GM19397 (cell line): ENCODE results near the gene SESN1.
"Not testable (repeated sequence)": the region's sequence is repeated elsewhere in the genome, so short reads cannot be mapped to it uniquely, and the experiment has no call there.

Source experiments
- ATAC-seq: cut with Tn5 transposase; IDR thresholded peaks from one replicate; pipeline ENCODE4 v1.9.1; 2021; ENCODE audit warnings: mild to moderate bottlenecking, moderate library complexity; ENCODE audit not compliant: unreplicated experiment

Gene SESN1

DNA sequence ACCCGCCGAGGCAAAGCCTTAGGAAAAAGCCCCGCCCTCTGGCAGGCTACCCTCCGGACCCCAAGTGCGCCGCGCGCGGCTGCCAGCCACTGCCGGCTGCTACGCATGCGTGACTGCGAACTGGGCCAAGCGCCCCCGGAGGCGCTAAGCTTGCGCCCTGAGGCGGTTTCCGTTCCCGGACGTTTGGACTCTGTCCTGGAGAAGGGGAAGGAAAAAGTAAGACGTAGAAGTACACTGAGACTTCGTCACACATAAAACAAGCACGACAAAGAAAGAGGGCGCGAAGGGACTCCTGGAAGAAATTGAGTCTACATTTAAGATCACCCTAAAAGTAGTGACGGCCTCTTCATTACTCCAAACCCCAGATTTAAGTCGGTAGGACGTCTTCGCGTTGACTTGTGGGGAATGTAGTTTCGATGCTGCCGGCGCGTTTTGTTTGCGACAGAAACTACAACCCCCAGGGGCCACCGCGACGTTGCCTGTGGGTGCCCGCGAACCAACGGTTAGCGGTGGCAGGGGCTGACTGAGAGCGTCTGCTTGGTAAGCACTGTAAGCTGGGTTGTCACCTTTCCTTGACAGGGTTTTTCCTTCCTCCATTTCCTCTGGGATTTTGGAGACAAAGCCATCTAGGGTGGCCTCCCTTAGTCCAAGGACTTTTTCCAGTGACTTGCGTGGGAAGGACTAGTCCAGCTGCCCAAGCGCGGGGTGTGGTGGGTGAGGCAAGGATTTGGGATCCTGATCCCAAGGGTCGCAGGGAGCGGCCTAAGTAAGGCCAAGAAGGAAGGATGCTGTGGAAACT, 589 bp upstream of the SESN1 start, which contains the start of gene CEP57L1:
CEP57L1 (plus strand) TSS at position 472 of the 799 bp plus-strand sequence. CDS start 49,715 bp downstream, outside the sequence.
- peak; percentile 74 for ATAC-seq

GRCh38 chr6:109093732-109094415, 772 bp downstream of the SESN1 start:
- ATAC-seq, result no peak

DNA sequence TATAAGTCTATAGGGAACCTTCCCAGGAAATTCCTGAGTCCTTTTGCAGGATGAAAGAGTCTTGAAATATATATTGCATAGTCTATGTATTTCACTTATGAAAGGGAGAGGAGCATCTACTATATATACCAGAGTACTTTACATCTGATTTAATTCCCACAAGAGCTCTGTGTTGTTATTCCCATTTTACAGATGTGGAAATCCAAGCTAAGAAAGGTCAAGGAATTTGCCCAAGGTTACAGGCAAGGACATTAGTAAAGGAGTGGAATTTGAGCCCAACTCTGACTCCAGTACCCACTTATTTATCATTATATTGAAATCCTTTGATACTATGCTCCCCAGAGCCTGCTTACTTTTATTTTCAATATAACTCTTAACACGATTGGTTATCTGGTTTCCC, 2.6 kb downstream of the SESN1 start:
- ATAC-seq, result no peak

DNA sequence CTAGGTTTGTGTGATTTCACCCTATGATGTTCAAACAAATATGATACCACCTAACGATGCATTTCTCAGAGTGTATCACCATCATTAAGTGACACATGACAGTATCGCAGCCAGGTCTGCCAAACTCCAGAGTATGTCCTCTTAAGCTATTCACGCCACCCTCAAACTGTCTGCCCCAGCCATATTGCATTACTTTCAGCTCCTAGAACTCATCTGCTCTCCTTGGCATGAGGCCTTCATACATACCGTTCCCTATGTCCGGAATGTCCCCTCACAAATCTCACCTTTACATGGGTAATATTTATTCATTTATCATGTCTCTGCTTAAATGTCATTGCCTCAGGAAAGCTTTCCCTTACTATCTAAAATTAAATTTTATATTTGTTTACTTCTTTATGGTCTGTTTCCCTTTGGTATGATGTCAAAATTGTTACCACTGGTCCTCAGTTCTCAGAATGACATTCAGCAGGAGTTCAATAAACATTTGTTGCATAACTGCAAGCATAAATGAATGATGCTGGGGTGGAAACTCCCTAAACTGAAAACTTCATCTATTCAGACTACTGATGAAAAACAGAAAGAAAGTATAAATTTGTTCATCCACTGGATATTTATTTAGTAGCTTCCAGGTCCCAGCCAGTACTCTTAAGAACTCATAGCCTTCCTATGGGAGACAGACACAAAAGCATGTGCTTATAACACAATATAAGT, 3.2 kb downstream of the SESN1 start:
- ATAC-seq, result no peak

- no peak for ATAC-seq
These were observed 5.7 kb downstream of the SESN1 start for GRCh38 chr6:109088995-109089394.

GRCh38 chr6:109087661-109088264, 6.9 kb downstream of the SESN1 start:
- ATAC-seq, result no peak

- ATAC-seq, result not testable (repeated sequence)
These were observed 10.5 kb downstream of the SESN1 start for GRCh38 chr6:109084146-109084545.

- ATAC-seq, result no peak
These were observed 11.0 kb downstream of the SESN1 start for GRCh38 chr6:109083657-109084056.

- ATAC-seq, result no peak
These were observed 12.5 kb downstream of the SESN1 start for GRCh38 chr6:109082188-109082577.

GRCh38 chr6:109081516-109082187, 13.0 kb downstream of the SESN1 start:
- ATAC-seq, result no peak

DNA sequence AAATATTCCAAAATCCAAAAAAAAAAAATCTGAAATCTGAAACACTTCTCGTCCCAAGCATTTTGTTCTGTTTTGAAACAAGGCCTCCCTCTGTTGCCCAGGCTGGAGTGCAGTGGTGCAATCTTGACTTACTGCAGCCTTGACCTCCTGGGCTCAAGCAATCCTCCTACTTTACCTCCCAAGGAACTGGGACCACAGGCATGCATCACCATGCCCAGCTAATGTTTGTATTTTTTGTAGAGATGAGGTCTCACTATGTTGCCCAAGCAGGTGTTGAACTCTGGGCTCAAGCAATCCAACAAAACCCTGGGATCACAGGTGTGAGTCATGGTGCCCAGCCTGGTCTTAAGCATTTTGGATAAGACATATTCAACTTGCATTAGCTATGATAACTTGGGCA, 13.6 kb downstream of the SESN1 start:
- ATAC-seq, result no peak

DNA sequence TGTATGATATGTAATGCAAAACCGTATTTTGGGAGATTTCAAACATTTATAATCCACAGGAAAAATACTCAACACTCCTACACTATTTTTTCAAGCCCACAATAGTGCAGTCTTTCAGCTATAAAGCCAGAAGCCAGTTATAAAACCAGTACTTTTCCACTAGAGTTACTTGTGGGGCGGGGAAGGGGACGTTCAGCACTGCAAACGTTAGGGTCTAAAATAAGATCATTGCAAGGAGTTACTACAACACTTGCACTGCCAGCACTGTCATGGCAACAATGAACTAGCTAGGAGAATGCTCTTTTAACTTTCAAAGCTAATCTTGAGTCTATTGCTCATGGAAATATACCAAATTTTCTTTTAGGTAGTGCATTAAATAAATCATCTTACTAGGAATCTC, 14.7 kb downstream of the SESN1 start:
- no peak for ATAC-seq

DNA sequence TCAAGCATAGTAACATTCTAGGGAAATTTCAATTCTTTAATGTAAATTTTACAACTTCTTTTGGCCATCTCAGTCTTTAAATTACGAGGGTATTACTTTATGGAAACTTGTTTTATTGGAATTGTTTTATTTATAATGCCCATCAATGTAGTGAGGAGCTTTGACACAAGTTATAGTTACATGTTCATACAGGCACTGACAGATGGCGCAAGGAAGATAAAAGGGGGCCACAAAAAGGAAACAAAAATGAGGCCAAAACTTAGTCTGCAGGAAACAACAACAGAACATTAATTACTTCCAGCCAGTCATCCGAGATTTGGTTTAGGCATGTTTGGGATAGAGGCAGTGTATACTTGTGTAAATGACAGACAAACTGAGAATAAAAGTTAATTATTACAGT, 18.3 kb downstream of the SESN1 start:
- ATAC-seq, result no peak

DNA sequence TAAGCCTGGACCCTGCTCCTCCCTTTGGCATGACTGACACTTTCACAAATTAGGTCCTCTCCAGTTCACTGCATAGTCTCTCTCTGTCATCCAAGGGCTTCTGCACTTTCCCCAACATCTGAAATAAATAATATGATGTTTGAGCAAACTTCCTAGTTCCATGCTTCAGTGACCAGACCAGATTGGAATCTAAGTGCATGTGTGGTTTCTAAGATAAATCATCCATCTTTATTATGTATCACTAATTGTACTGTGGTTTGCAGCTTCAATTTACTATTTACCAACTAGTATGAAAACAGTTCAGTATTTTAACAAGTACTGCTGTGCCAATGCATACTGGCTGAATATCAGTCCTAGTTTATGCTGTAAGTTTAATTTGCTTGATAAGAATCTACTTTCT, 18.7 kb downstream of the SESN1 start:
- no peak for ATAC-seq

- no peak for ATAC-seq
These were observed 20.6 kb downstream of the SESN1 start for GRCh38 chr6:109074133-109074415.

- ATAC-seq, result no peak
These were observed 21.1 kb downstream of the SESN1 start for GRCh38 chr6:109073344-109074132.

- no peak for ATAC-seq
These were observed 23.3 kb downstream of the SESN1 start for GRCh38 chr6:109071125-109071917.

- ATAC-seq, result no peak
These were observed 24.9 kb downstream of the SESN1 start for GRCh38 chr6:109069746-109070145.

DNA sequence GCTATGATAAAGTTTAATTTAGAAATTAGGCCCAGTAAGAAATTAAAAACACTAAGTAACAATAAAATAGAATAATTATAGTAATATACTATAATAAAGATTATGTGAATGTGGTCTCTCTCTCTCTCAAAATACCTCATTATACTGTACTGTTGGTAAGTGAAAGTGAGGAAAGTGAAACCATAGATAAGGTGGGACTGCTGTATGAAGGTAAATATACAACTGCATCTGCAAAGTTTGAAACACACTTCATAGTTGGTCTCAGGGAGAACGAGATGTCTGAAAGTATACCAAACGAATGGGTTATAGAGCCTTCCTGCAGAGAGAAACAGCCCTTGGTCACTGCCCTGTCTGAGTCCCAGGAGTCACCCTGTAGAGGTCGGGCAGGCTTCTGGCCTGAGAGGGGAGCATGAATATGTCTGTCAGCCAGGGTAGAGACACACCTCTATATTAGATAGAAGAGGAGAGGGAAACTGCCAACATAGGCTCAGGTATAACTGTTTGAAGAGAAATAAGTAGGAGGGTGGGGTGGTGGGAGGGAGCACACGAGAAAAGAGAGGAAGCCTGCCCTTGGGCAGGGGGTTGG, 31.8 kb downstream of the SESN1 start:
- no peak for ATAC-seq
